ENCODE results near the gene CNTN5.

The CNTN5 gene

DNA sequence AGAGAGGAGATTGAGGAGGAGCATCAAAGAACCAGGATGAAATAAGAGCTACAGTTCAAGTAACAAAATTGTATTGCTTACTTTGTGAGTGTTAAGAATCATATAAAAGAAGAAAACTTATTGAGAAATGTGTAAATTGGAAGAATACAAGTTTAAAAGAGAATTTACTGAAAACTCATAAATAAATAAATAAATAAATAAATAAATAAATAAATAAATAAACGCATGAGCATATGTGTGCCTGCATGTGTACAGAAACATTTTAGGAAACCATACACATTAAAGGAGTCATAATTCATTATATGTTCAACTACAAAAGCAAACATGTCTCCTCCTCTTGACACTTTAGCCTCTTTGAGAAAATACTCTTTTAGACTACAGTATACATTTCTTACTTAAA is 42.6 kb downstream of the CNTN5 start:
- Histone ChIP-seq H3K27me3 (replicated peaks) (no peaks in the 10 kb centered on the region), H3K27ac (no peak overlapping the region), H3K36me3 (replicated peaks) (no peaks in the 10 kb centered on the region), H3K4me3 (ENCODE audit: low read depth, low read length) (no peak overlapping the region)
- no peak for TF ChIP-seq CTCF (IDR thresholded peaks at IDR 0.05; ENCODE audit: low read depth, low read length, missing control alignments)
- in situ Hi-C loops (cut with HindIII; ENCODE audit: low pct_ligation_motif_present, low sequenced_read_pairs) = no loop called here
- DNase-seq = no peak

- H3K27me3 ChIP-seq (replicated peaks) = no peaks in the 10 kb centered on the region
- no peak overlapping the region for H3K4me3 ChIP-seq (ENCODE audit: low read depth, low read length)
- TF ChIP-seq CTCF (IDR thresholded peaks at IDR 0.05; ENCODE audit: low read depth, low read length, missing control alignments) = no peak
- in situ Hi-C loops (cut with HindIII; ENCODE audit: low pct_ligation_motif_present, low sequenced_read_pairs) = no loop called here
- no peak overlapping the region for H3K27ac ChIP-seq
- no peaks in the 10 kb centered on the region for H3K36me3 ChIP-seq (replicated peaks)
- DNase-seq = no peak
Observed at GRCh38 chr11:99065121-99065520, 44.4 kb downstream of the CNTN5 start.

DNA sequence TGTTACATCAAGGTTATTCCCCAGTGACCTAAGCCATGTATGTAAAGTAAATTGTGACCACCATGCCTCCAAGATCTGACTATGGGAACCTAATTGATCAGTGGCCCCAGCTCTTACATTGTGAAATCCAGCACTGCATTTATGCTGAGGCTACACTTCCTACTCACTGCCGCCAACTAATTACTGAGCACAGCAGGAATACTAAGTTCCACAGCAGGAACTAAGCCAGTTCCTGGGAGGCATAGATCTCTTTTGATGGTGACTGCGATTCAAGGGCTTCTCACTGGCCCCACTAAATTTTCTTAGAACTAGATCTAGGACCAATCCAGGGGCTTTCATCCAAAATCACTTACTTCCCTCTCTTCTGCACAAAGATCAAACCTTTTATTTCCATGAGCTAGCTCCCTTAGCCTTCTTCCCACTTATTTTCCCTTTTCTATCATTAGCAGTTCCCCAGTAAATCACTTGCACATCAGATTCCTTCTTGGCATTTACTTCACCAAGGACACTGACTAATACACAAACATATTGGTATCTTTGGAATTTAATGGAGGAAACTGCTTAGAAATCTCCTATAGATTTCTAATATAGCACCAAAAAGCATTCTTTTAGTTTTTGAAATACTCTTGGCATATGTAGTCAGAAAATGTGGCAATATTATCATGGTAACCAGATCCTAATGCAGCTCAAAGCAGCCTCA is 46.0 kb downstream of the CNTN5 start:
- TF ChIP-seq CTCF (IDR thresholded peaks at IDR 0.05; ENCODE audit: low read depth, low read length, missing control alignments) = no peak
- H3K36me3 ChIP-seq (replicated peaks) = no peaks in the 10 kb centered on the region
- no peak overlapping the region for H3K4me3 ChIP-seq (ENCODE audit: low read depth, low read length)
- no peak overlapping the region for H3K27ac ChIP-seq
- in situ Hi-C loops (cut with HindIII; ENCODE audit: low pct_ligation_motif_present, low sequenced_read_pairs) = no loop called here
- DNase-seq = no peak
- no peaks in the 10 kb centered on the region for H3K27me3 ChIP-seq (replicated peaks)

GRCh38 chr11:99068832-99069231 is 48.1 kb downstream of the CNTN5 start:
- H3K4me3 ChIP-seq (ENCODE audit: low read depth, low read length) = no peak overlapping the region

DNA sequence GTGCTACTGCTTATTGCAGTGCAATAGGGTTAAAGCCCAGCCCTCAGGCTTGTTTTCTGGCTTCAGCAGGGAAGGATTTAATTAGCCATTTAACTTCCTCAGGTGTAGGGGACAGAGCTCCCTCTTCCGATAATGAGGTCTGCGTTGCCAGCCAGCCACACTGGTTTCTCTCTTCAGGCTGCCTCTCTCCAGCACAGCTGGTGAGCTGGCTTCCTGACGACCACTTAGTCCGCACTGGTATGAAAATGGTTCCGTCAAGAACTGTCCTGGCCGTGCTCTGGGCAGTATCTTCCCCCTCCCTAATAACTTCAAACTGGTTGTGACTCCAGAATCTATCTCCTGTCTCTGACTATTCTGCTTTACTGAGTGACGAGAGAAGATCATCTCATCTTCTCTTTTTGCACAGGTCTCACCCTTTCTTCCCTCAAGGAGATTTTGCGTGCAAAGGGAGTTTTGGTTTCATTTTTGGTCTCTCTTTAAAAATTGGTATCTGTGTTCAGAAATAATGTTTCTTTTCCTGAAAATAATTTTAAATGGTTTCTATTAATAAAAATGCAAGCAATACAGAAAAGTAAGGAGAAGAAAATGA is 49.2 kb downstream of the CNTN5 start:
- in situ Hi-C loops (cut with HindIII; ENCODE audit: low pct_ligation_motif_present, low sequenced_read_pairs) = no loop called here
- TF ChIP-seq CTCF (IDR thresholded peaks at IDR 0.05; ENCODE audit: low read depth, low read length, missing control alignments) = no peak
- DNase-seq = peak; percentile 26
- Histone ChIP-seq H3K27me3 (replicated peaks) (no peaks in the 10 kb centered on the region), H3K27ac (no peak overlapping the region), H3K36me3 (replicated peaks) (no peaks in the 10 kb centered on the region), H3K4me3 (ENCODE audit: low read depth, low read length) (peak overlapping the region; percentile 62)

More at GRCh38 chr11:99068832-99069231, 48.1 kb downstream of the CNTN5 start:
- Histone ChIP-seq H3K27ac (no peak overlapping the region), H3K27me3 (replicated peaks) (no peaks in the 10 kb centered on the region), H3K36me3 (replicated peaks) (no peaks in the 10 kb centered on the region)
- TF ChIP-seq CTCF (IDR thresholded peaks at IDR 0.05; ENCODE audit: low read depth, low read length, missing control alignments) = no peak
- in situ Hi-C loops (cut with HindIII; ENCODE audit: low pct_ligation_motif_present, low sequenced_read_pairs) = no loop called here
- DNase-seq = no peak
